GM08714 (cell line): ENCODE measurements around the gene RAB22A.

Source experiments
- H3K4me3 ChIP-seq: fragments of 200-500 bp; sonication (Bioruptor generic); 2 replicates; pipeline ENCODE4 v1.5.1; 2014; ENCODE audit warnings: mild to moderate bottlenecking, low read length, inconsistent platforms
- ZNF274 ChIP-seq: IDR thresholded peaks from 2 replicates; pipeline ENCODE4 v1.6.1; 2012; ENCODE audit warnings: mild to moderate bottlenecking, low read depth, low read length

RAB22A gene, protein sequence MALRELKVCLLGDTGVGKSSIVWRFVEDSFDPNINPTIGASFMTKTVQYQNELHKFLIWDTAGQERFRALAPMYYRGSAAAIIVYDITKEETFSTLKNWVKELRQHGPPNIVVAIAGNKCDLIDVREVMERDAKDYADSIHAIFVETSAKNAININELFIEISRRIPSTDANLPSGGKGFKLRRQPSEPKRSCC

DNA sequence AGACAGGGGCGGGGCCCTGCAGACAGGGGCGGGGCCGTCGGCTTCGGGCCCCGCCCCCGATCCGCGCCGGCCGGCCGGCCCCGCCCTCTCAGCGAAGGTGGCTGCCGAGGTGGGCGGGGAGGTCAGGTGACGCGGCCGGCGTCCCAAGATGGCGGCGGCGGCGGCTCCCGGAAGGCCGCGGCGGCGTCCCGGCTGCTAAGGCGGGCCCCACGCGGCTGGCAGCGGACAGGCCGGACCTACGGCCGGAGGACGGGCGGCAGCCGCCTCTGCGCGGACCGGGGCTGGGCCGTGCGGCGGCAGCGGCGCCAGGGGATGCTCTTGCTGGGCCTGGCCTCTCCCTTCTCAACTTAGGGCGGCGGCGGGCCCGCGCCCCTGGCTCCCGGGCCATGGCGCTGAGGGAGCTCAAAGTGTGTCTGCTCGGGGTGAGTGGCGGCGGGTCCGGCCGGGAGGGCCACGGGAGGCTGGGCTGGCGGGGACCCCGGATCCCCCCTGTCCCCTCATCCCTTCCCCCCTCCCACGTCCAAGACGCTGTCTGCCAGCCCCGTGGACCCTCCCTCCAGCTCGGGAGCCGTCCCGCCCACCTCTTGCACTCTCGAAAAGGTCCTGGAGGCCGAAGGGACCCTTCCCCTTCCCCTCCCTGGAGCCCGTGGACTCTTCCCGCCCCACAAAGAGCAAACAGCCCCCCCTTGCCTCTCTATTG, at the start of gene RAB22A:
Gene RAB22A, plus strand, starts transcription at position 125 of the 700 bp plus-strand sequence. Its CDS starts 262 bp downstream, at position 387.
- H3K4me3 ChIP-seq, result peak within 1 kb of the TSS; percentile 94
- TF ChIP-seq ZNF274, result no peak

DNA sequence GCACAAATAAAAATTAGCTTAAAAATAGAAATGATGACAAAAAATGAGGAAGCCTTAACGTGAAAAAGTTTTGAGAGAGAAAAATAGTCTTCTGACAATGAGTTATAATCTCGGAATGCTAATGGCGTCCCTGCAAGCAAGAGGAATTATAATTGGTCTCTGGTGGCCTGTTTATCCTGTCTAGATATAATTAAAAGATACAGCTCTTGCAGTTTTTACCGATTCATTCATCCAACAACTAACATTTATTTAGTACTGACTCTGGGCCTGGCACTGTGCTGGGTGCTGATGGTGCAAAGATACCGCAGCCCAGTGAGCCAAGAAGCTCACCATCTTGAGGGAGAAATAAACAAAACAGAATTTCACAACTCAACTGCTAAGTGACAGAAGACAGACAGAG, 49.5 kb upstream of the RAB22A start:
- no peak overlapping the region for H3K4me3 ChIP-seq
- TF ChIP-seq ZNF274, result no peak

DNA sequence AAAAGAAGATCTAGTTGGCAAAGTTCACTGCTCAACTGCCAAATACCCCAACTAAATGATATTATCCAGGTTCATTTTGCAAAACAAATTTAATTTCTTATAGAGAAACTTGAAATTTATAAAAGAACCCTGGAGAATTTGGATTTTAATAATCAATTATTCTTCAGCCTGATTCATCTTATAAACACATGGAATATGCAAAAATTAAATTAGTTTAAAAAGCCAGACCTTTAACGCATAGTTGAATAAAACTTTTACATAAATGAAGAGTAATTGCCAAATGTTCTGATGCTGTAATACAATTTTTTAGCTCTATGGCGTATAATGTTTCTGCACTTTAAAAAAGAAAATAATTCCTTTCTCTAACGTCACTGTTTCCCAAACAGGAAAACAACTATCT, 47.9 kb upstream of the RAB22A start:
- TF ChIP-seq ZNF274, result no peak
- H3K4me3 ChIP-seq, result no peak overlapping the region

DNA sequence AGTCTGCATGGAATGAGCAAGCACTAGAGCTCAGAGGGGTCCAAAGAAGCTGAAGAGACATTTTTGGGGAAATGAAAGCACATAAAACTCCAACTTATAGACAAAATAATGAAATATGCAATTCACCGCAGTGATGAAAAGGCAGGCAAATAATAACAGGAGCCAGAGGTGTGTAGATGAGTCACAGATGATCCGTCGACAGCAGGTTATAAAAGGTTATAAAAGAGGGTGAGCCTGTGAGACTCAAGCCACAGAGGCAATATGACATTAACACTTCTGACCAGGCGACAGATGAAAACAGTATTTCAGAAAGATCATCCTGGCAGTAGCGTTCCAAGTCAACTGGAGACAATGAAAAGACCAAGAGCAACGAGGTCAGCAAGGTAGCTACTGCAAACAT, 45.2 kb upstream of the RAB22A start:
- no peak for TF ChIP-seq ZNF274
- no peak overlapping the region for H3K4me3 ChIP-seq

DNA sequence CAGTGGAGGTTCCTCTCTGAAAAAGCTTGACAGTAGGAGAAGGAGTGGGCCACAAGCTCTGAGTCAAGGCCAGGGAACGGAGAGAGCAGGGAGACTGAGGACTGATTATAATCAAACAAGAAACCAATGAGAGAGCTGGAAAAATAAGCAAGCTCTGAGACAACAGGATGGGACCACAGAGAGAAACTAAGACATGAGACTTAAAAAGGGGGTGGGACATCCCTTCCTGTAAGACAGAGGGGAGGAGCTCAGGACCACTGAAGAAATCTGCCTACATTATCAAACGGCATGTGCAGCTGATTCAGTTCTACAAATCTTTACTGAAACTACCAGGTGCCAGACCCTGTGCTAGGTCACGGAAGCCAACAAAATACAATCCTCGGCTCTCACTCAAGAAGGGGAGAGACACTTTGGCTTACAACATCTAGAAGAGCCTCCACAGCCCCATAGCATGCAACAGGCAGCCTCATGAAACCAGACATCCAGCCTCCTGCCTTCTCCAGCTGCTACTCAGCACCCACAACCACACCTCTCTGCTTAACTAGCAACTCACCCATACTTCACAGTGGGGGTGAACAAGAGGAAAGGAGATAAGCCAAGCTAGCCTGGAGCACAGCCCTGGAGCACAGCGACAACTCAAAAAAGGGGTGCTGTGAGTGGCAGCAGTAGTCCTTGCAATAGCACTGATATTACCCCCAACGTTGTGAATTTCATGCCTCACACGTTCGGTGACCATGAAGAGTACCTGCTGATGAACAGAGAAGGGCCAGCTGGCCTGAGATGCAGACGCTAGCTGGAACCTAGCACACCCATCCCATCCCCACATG, 41.9 kb upstream of the RAB22A start:
- no peak overlapping the region for H3K4me3 ChIP-seq
- TF ChIP-seq ZNF274, result no peak

DNA sequence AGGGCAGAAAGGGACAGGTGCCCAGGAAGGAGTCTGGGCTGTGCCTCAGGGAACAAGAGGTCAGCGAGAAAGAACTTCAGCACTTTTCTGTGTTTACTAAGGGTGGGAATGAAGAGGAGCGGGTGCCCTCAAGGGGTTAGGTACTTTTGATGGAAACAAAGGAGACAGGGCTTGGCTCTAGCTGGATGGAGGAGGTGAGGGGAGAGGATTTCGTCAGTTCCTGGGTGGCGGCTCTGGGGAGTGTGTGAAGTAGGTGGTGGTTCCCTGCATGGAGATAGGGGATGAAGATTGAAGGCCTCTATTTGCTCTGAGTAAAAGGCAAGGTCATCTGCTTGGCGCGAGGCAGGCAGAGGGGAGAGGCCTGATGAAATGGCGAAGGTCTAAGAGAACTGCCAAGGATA, 41.1 kb upstream of the RAB22A start:
- no peak overlapping the region for H3K4me3 ChIP-seq
- TF ChIP-seq ZNF274, result no peak

DNA sequence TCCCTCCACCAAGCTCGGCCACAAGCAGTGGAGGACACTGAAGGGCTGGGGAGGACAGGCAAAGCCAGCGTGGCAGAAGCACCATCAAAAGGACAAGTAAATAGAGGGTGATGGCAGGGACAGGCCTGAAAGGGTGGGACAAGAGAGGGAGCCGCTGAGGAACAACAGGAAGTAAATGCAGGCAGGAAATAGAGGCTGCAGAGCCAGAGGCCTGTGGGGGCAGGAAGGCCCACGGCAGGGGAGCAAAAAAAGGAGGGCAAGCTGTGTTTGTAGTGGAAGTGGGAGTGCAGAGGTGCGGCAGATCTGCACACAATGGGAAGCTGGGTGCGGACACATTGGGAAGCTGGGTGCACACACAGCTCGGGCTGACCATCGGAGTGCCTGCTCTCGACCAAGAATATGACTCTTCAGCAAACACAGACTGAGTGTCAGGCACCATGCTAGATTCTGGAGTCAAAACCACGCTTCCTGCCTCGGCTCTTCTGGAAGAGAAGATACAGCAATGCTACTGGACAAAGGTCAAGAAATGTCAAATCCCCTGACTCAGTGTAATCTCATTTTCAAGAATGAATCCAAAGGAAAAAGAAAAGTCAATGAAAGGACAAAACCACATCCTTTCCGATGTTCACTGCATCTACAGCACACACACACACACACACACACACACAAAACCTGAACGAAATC, 40.4 kb upstream of the RAB22A start:
- no peak for TF ChIP-seq ZNF274
- H3K4me3 ChIP-seq, result no peak overlapping the region

DNA sequence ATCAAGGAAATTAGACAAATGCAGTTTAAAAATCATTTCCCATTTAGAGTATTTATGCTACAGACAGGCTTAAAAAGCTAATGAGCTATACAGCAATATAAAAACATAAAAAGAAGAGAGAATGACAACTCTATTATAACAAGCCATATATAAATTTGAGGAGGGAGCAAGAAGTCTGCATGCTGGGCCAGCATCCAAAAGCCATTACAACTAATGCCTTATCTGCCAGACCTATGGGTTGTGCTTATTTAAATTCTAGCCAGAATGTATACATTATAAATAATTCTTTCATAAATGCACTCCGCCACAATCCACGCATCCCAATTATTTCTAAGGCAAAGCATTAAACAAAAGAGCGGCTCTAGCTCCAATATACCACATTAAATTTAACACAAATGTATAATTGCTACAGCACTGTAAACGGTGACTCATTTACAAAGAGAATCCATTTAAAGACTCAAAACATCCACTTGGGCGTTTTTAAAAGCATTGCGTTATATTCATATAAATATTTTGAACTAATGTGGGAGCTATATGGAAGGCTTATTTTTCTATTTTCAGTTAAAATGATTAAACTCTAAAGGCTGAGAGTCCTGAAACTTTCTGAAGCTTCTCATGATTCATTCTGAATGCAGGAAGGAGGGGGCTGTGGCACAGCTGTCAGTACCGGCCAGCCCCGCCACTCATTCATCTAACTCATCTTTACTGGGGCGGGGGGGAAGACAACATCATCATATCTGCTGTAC, 37.7 kb upstream of the RAB22A start:
- no peak overlapping the region for H3K4me3 ChIP-seq

DNA sequence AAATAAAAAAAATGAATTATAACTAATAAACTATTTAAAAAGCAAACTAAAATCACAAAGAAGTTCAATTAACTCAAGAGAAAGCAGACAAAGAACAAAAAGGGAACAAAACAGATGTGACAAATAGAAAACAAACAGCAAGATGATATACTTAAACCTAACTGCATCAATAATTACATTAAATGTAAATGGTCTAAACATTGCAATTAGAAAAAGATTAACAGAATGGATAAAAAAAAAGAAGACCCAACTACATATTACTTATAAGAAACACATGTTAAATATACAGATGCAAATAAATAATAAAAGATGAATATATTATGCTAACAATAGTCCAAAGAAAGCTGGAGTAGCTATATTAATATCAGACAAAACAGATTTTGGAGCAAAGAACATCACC, 35.1 kb upstream of the RAB22A start:
- no peak overlapping the region for H3K4me3 ChIP-seq
- no peak for TF ChIP-seq ZNF274

More for the DNA sequence above, 37.7 kb upstream of the RAB22A start:
- no peak for TF ChIP-seq ZNF274

DNA sequence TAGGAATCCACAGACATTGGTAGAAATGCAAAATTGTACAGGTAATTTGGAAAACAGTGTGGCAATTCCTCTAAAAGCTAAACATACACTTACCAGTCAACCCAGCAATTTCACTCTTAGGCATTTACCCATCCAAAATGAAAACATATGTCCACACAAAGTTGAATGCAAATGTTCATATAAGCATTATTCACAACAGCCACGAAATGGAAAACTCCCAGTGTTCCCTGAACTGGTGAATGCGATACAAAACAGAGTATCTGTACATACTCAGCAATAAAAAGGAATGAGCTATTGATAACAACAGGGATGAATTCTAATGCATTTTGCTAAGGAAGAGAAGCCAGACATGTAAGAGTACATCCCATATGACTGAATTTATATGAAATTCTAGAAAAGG, 32.4 kb upstream of the RAB22A start:
- H3K4me3 ChIP-seq, result no peak overlapping the region
- no peak for TF ChIP-seq ZNF274

DNA sequence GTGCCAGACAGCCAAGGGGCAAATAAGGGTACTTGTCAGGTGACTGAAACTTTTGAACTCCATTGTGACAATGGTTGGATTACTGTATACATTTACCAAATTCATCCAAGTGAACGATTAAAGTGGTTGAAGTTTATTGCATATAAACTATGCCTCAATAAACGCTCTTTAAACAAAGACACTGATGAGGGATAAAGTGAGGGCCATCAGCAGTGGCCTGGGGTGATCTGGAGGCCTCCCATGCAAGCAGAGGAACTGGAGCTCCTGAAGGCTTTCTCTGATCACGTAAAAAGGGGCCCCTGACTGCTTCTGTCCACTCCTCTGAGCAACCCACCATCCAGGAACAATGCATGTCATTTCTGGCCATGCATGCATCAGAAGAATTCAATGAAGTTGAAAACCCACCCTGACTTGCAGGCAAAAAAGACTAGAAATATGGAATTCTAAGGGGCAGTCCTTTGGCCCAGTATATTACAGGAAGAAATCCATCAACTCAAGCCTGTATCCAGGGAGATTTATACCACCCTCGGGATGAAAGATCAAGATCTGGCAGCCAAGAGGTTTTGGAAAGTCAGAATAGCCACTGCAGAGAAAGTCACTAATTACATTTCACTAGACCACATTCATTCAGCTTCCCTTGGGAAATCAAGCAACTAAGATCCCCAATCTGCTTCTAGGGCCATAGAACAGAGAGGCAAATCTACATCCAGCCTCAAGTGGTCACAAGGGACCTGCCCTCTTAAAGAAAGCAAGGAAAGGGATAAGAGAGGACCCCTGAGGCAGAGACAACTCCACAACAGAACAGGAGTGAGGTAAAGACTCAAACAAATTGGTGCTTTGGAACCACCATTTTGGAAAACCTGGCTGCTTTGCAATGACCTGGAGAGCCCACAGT, 31.7 kb upstream of the RAB22A start:
- TF ChIP-seq ZNF274, result no peak
- H3K4me3 ChIP-seq, result no peak overlapping the region

DNA sequence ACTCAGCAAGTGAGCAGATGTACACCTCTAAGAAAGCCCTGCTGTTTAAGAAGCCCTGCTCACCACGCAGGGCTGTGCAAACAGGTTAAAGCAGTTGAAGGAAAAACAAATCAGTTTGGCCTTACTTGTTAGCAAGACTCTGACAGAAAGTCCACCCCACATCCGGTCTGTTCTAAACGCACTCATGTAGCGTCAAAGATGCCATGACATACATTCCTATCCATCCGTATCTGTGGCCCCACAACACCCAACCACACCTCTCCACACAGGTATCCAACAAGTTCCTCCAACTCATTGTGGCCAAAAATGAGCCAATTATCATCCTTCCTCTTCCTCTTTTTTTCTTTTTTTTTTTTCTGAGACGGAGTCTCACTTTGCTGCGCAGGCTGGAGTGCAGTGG, 22.8 kb upstream of the RAB22A start:
- no peak overlapping the region for H3K4me3 ChIP-seq
- no peak for TF ChIP-seq ZNF274

DNA sequence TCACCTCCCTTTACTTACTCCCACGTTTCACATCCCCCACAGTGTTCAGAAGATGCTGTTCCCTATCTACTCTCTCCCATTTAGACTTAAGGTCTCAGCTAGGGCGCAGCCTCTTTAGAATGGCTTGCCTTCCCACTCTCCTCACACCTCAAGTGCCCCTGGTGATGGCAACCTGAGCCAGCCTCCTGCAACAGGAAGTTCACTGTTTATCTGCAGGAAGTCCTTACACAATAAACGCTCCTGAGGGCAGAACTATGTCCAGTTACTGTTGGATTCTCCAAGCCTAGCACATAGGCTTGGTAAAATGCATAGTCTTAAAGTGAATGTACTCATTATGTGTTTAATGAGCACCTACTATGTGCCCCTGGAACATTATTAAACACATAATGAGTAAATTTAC, 21.9 kb upstream of the RAB22A start:
- no peak for TF ChIP-seq ZNF274
- no peak overlapping the region for H3K4me3 ChIP-seq
